Endothelial cell of umbilical vein (primary cell): ENCODE measurements around the gene SUPT5H. TPM values are rescaled to one million over a fixed set of nuclear protein-coding genes. Genes with fewer than 3 reads are reported as not detected.

ENCODE experiments used
- BruUV-seq: library from RNA; stranded (reverse); fragments of 400-500 nt; replicated peaks from 2 replicates; lab custom pipeline; 2021; lab: Mats Ljungman, UMichigan
- CTCF ChIA-PET: fragments of 300-600, 350-600 bp; sonication (Branson Sonifier 250); formaldehyde crosslinking; loops from one replicate; lab custom pipeline; 2021; ENCODE audit warnings: antibody characterized with exemption, inconsistent platforms; lab: Charles Lee
- POLR2A ChIA-PET: fragments of 300-600, 350-600 bp; sonication (Branson Sonifier 250); formaldehyde crosslinking; loops from one replicate; lab custom pipeline; 2021; ENCODE audit warnings: antibody characterized with exemption, inconsistent platforms; lab: Charles Lee
- DNase-seq: peaks from one replicate; pipeline ENCODE4 v3.0.0-alpha.2; 2011; ENCODE audit warnings: low read depth, low spot score
- FAIRE-seq: peaks from 2 replicates; lab custom pipeline; 2011; peaks lifted over from hg19 to GRCh38; lab: Jason Lieb, UNC
- H2AFZ ChIP-seq: 2 replicates; pipeline ENCODE4 v1.6.0; 2012; ENCODE audit warnings: low read depth, low read length, control low read depth, inconsistent platforms
- H3K27ac ChIP-seq: 2 replicates; pipeline ENCODE4 v1.5.1; 2011; ENCODE audit warnings: low read depth, mild to moderate bottlenecking, control low read depth, low read length, moderate library complexity; ENCODE audit not compliant: insufficient read depth
- H3K27me3 ChIP-seq, 2 experiments: 2 replicates each; pipeline versions ENCODE4 v1.6.0 to v1.6.1; 2011; ENCODE audit warnings: low read length in 2 of 2, mixed read lengths in 1 of 2; ENCODE audit not compliant: control insufficient read depth in 2 of 2, insufficient read depth in 2 of 2
- H3K36me3 ChIP-seq, 2 experiments: 2 replicates in 1 of 2; 3 replicates in 1 of 2; pipeline ENCODE4 v1.5.1; 2011; ENCODE audit warnings: low read length in 2 of 2, mild to moderate bottlenecking in 1 of 2, moderate library complexity in 1 of 2; ENCODE audit not compliant: control insufficient read depth in 2 of 2, insufficient read depth in 2 of 2; ENCODE audit errors: extremely low read depth in 1 of 2
- H3K4me1 ChIP-seq: 3 replicates; pipeline ENCODE4 v1.5.1; 2011; ENCODE audit warnings: mild to moderate bottlenecking, low read length; ENCODE audit not compliant: control insufficient read depth, insufficient read depth; ENCODE audit errors: extremely low read depth
- H3K4me2 ChIP-seq: 2 replicates; pipeline ENCODE4 v1.6.1; 2011; ENCODE audit warnings: low read length, control low read depth, mixed read lengths; ENCODE audit not compliant: insufficient read depth
- H3K4me3 ChIP-seq, 3 experiments: fragments of 200-600 bp in 1 of 3; sonication (generic), shearing (Covaris generic) in 1 of 3; replicated peaks in 1 of 3; 2 replicates each; pipeline ENCODE4 v1.5.1; 2011 to 2016; ENCODE audit warnings: control low read depth in 3 of 3, low read length in 3 of 3, mild to moderate bottlenecking in 2 of 3, inconsistent platforms in 1 of 3, low read depth in 1 of 3, moderate library complexity in 1 of 3; ENCODE audit not compliant: insufficient read depth in 1 of 3
- H3K79me2 ChIP-seq: 2 replicates; pipeline ENCODE4 v1.6.0; 2012; ENCODE audit warnings: low read length, inconsistent platforms; ENCODE audit not compliant: control insufficient read depth, insufficient read depth
- H3K9ac ChIP-seq: replicated peaks from 2 replicates; pipeline ENCODE3; 2011; ENCODE audit warnings: low read length, control low read depth; ENCODE audit not compliant: insufficient read depth; ENCODE audit errors: extremely low read depth
- H3K9me1 ChIP-seq: replicated peaks from 3 replicates; pipeline ENCODE4 v1.6.0; 2011; ENCODE audit warnings: mild to moderate bottlenecking, low read length; ENCODE audit not compliant: control insufficient read depth, insufficient read depth; ENCODE audit errors: extremely low read depth
- H3K9me3 ChIP-seq: replicated peaks from 2 replicates; pipeline ENCODE4 v1.5.1; 2012; ENCODE audit warnings: low read length, inconsistent platforms; ENCODE audit not compliant: control insufficient read depth, insufficient read depth
- H4K20me1 ChIP-seq: replicated peaks from 2 replicates; pipeline ENCODE3; 2011; ENCODE audit warnings: mild to moderate bottlenecking, low read length; ENCODE audit not compliant: control insufficient read depth, insufficient read depth; ENCODE audit errors: extremely low read depth
- EZH2 ChIP-seq: IDR thresholded peaks from 2 replicates; pipeline ENCODE4 v1.6.1; 2012; ENCODE audit warnings: borderline replicate concordance, low read depth, mild to moderate bottlenecking, moderate library complexity, low read length, inconsistent platforms; ENCODE audit not compliant: severe bottlenecking
- FOS ChIP-seq: IDR thresholded peaks from 2 replicates; pipeline ENCODE4 v1.6.1; 2011; ENCODE audit warnings: mild to moderate bottlenecking, low read length, moderate library complexity, borderline replicate concordance; ENCODE audit not compliant: insufficient read depth
- GATA2 ChIP-seq: IDR thresholded peaks from 2 replicates; pipeline ENCODE4 v1.7.0; 2011; ENCODE audit warnings: low read depth, mild to moderate bottlenecking, moderate library complexity, mixed read lengths, low read length; ENCODE audit not compliant: insufficient read length, insufficient read depth
- JUN ChIP-seq: IDR thresholded peaks from 2 replicates; pipeline ENCODE4 v1.6.1; 2011; ENCODE audit warnings: borderline replicate concordance, low read depth; ENCODE audit not compliant: insufficient read length, insufficient read depth
- MAX ChIP-seq: IDR thresholded peaks from 2 replicates; pipeline ENCODE4 v1.6.1; 2011; ENCODE audit not compliant: insufficient read depth, insufficient read length
- MYC ChIP-seq: IDR thresholded peaks from one replicate; pipeline ENCODE4 v1.6.1; 2011; ENCODE audit warnings: mild to moderate bottlenecking, low read depth, low read length
- POLR2A ChIP-seq: IDR thresholded peaks from 2 replicates; pipeline ENCODE4 v1.6.1; 2012; ENCODE audit warnings: low read depth, mild to moderate bottlenecking, control low read depth, low read length
- POLR2AphosphoS5 ChIP-seq: IDR thresholded peaks from 2 replicates; pipeline ENCODE4 v1.6.1; 2012; ENCODE audit warnings: low read depth, mild to moderate bottlenecking, control low read depth, low read length, moderate library complexity; ENCODE audit not compliant: insufficient read depth
- dilution Hi-C: fragments of 300-500 bp; cut with MboI; formaldehyde crosslinking; loops from one replicate; pipeline ENCODE4 v1.15.0; 2019; ENCODE audit warnings: low sequenced_read_pairs; ENCODE audit not compliant: extremely low pct_ligation_motif_present
- intact Hi-C: fragments of 100-400 bp; cut with micrococcal nuclease; formaldehyde crosslinking; loops from one replicate; pipeline ENCODE4 v1.10.0; 2022
- polyA plus RNA-seq, 4 experiments: library from polyadenylated mRNA; depleted of rRNA in 3 of 4; stranded (reverse) in 3 of 4; unstranded in 1 of 4; fragments of >200 nt; gene quantifications; 2 replicates each; pipeline versions ENCODE4 v1.2.1 to v1.2.3, GENCODE V29; 2011 to 2012; ENCODE audit warnings: missing spikeins in 1 of 4
- total RNA-seq: library from RNA; stranded (reverse); gene quantifications from 2 replicates; pipeline ENCODE4 v1.2.3, GENCODE V29; 2021
- TF ChIP-seq, protein P1 (sequence below), 2 donors: IDR thresholded peaks; 1 replicate in 1 of 2; 2 replicates in 1 of 2; pipeline ENCODE4 v1.5.1; 2011; ENCODE audit warnings: low read length in 2 of 2, mild to moderate bottlenecking in 2 of 2, moderate library complexity in 2 of 2, control low read depth in 1 of 2, inconsistent platforms in 1 of 2, low read depth in 1 of 2; ENCODE audit not compliant: insufficient read depth in 1 of 2; ENCODE audit errors: extremely low read depth in 1 of 2

SUPT5H gene
- total and polyA plus RNA-seq, 2 donors (not counting 3 experiments of a cell fraction or from before 2014, with no cell fraction given), result 87.6 to 120 TPM

DNA sequence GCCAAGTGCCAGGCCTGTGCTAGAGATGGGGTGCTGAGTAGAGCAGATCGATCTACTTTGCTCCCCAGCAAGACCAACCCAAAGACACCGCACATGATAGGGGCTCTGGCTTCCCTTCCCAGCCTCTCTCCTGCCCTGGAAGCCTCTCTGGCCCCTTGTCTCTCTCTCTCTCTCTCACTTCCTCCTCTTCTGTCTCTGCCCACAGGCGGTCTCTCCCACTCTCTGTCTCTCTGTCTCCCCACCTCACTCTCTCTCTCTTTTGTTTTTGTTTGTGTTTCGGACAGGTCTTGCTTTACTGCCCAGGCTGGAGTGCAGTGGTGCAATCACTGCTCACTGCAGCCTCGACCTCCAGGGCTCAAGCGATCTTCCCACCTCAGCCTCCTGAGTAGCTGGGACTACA lies 70.9 kb downstream of the SUPT5H start:
- dilution Hi-C loops, result no loop called here
- Histone ChIP-seq H3K27ac (no peak overlapping the region), H3K27me3 (peaks cover 42 to 48% of the 10 kb centered on the region in 2 experiments), H3K79me2 (no peaks in the 10 kb centered on the region), H3K36me3 (no peaks in the 10 kb centered on the region), H2AFZ (no peak overlapping the region), H3K9me1 (no peaks in the 10 kb centered on the region), H3K4me1 (no peaks in the 10 kb centered on the region), H3K9me3 (no peaks in the 10 kb centered on the region), H3K4me2 (no peak overlapping the region), H3K4me3 (no peak overlapping the region), H3K9ac (no peak overlapping the region), H4K20me1 (no peaks in the 10 kb centered on the region)
- POLR2A ChIA-PET, result no interaction called here
- BruUV-seq, result no TSS peak
- FAIRE-seq (no peak), DNase-seq (no peak)
- no peak for TF ChIP-seq GATA2
- TF ChIP-seq FOS, result no peak
- no peak for TF ChIP-seq JUN
- no peak for TF ChIP-seq MYC
- TF ChIP-seq POLR2AphosphoS5, result no peak
- TF ChIP-seq, protein P1, sequence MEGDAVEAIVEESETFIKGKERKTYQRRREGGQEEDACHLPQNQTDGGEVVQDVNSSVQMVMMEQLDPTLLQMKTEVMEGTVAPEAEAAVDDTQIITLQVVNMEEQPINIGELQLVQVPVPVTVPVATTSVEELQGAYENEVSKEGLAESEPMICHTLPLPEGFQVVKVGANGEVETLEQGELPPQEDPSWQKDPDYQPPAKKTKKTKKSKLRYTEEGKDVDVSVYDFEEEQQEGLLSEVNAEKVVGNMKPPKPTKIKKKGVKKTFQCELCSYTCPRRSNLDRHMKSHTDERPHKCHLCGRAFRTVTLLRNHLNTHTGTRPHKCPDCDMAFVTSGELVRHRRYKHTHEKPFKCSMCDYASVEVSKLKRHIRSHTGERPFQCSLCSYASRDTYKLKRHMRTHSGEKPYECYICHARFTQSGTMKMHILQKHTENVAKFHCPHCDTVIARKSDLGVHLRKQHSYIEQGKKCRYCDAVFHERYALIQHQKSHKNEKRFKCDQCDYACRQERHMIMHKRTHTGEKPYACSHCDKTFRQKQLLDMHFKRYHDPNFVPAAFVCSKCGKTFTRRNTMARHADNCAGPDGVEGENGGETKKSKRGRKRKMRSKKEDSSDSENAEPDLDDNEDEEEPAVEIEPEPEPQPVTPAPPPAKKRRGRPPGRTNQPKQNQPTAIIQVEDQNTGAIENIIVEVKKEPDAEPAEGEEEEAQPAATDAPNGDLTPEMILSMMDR (IDR thresholded peaks at IDR 0.05; ENCODE audit: extremely low read depth in 1 of 2, insufficient read depth in 1 of 2, low read depth in 1 of 2, low read length in 2 of 2), result no peak
- TF ChIP-seq MAX, result no peak
- TF ChIP-seq EZH2, result no peak
- no peak for TF ChIP-seq POLR2A
- intact Hi-C loops, result no loop called here
- CTCF ChIA-PET, result interaction anchor here (0.7 to 1.1 kb wide), 2 partner anchors 14 to 19 kb away, joined by 3 read pairs; no protein-coding TSS in a partner anchor
